Raji (cell line): ENCODE measurements around the gene CAPNS1.

Experiments used
- POLR2A ChIP-seq: IDR thresholded peaks from 2 replicates; pipeline ENCODE4 v1.6.1; 2011; ENCODE audit warnings: low read depth, low read length, control low read depth; ENCODE audit not compliant: insufficient read depth

Gene CAPNS1

DNA sequence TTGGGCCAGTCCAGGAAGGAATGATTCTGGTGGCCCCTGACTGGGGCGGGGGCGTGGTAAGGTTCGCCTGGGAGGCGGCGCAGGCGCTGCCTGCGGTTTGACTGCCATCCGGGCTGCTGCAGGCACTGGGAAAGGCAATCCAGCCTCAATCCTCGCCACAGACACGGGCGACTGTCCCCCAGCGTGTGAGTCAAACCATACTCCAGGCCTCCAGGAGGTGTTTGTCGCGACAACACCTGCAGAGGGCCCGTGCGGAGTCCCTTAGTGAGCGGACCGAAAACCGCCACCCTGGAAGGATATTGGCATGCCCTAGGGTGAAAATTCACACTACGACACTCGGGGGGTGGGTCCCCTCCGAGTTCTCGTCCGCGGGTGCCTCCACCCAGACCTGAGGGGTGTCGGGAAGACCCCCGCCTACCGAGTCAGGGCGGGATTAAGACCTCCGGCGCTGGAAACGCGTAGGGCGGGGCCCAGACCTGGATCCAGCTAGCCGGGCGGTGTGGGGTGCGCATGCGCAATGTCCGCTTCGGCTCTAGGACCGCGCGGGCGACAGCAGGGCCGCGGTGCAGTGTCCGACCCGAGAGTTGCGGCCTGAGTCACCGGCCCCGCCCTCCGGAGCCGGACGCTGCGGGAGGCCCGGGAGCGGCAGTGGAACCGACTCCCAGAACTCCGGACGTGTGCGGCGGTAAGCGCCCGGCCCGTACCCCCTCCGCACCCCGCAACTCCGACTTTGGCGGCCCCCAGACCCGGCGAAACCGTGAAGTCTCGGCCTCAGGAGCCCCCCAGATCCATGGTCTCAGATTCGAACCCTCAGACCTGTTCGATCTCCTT, at the start of gene CAPNS1:
TSS of gene CAPNS1 (plus strand) at position 594 of the 831 bp plus-strand sequence. CDS start 946 bp downstream, outside the sequence.
- peak; percentile 86 for TF ChIP-seq POLR2A

DNA sequence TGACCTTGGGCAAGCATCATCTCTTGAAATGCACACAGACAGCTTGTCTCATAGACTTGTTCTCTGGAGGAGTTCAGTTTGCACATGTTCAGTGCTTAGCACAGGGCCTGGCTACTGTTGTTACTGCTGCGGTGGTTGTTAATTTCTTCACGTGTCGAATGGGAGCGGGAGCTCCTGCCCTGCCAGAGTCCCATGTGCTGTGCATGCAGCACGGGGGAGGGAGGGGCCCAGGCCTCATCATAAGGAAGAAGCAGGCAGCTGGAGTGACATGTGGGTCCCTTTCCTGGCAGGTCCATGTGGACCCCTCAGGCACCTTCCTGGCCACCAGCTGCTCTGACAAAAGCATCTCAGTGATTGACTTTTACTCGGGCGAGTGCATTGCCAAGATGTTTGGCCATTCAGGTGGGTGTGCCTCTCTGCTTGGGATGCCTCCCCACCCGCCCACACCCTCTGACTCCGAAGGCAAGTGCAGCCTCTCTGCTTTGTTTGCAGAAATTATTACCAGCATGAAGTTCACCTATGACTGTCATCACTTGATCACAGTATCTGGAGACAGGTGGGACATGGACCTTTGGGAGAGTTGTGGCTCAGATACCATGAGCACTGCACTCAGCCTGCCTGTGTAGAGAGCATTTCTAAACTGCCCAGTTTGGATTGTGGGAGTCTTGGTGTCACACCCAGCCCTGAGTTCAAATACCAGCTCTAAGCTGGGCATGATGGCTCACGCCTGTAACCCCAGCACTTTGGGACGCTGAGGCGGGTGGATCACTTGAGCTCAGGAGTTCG, 48.8 kb upstream of the CAPNS1 start:
- TF ChIP-seq POLR2A: no peak

GRCh38 chr19:36092566-36092965, 47.3 kb upstream of the CAPNS1 start:
- TF ChIP-seq POLR2A: no peak

GRCh38 chr19:36093146-36093662, 46.7 kb upstream of the CAPNS1 start:
- TF ChIP-seq POLR2A: no peak

DNA sequence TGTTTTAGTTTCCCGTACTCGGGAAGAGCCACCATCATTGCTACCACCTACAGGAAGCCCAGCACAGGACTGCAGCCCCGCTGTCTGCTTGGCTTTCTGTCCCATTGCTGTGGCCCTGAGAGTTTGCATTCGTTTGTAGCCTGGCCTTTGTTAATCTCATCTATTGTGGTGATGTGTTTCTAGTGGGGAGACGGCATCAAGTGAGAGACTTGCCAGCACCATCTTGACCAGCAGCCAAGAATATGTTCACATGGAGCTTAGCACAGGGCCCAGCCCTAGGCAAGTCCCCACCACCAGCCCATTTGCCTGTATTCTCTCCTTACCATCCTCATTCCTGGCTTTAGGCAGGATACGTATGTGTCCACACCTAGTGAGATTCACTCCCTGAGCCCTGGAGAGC, 46.2 kb upstream of the CAPNS1 start:
- TF ChIP-seq POLR2A: no peak

DNA sequence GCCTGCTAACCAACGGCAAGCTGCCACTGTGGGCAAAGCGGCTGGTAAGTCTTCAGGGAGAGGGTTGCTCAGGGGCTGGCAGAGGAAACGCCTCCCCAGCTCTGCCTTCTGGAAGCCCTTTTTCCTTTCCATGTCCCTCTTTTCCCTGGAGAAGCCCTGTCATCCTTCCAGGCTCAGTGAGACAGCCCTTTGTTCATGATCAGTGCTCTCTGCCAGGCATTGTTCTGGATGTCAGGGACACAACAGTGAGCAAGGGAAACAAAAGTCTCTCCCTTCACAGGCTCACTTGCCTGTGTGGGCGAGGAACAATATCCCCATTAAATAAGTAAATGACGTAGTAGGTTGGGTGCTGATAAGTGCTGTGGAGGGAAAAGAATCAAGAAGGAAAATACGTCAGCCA, 42.8 kb upstream of the CAPNS1 start:
- TF ChIP-seq POLR2A: no peak

GRCh38 chr19:36099166-36099785, 40.6 kb upstream of the CAPNS1 start:
- no peak for TF ChIP-seq POLR2A

DNA sequence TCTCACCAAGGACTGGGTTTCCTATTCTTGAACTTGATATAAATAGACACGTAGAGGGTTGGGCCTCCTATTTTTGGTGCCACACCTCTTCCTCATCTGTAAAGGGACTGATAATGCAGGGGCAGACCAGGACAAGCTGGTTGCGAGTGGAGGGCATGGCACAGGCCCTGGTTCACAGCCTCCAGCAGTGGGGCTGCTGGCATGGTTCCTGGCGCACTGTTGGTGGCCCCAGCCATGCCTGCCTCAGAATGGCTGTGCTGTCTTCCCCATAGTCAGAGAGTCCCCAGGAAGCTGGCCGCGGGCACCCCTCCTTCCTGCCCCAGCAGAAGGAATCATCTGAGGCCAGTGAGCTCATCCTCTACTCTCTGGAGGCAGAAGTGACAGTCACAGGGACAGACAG, 39.4 kb upstream of the CAPNS1 start:
- no peak for TF ChIP-seq POLR2A

DNA sequence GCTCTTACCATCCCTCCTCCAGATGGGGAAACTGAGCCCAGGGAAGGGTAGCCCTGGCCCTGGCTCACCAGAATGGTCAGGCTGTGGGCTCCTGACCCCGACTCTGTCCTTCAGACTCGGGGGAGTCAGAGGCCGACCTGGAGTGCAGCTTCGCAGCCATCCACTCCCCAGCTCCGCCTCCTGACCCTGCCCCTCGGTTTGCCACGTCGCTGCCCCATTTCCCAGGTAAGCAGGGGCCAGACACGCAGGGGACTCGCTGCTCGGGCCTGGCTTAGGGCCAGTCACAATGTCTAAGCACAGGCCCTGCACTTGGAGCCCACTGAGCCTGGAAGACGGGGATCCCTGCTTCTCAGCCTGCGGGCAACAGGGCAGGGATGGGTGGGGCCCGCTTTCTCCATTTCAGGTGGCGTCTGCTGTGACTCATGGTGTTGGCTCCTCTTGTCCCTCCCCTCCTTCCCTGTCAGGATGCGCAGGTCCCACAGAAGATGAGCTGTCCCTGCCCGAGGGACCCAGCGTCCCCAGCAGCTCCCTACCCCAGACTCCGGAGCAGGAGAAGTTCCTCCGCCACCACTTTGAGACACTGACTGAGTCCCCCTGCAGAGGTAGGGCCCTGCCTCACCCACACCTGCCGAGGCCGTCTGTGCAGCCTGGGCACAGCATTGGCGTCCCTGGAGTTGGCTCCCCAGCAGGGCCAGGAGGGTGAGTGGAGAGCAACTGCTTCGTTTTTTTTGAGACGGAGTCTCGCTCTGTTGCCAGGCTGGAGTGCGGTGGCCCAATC, 38.1 kb upstream of the CAPNS1 start:
- TF ChIP-seq POLR2A: no peak

DNA sequence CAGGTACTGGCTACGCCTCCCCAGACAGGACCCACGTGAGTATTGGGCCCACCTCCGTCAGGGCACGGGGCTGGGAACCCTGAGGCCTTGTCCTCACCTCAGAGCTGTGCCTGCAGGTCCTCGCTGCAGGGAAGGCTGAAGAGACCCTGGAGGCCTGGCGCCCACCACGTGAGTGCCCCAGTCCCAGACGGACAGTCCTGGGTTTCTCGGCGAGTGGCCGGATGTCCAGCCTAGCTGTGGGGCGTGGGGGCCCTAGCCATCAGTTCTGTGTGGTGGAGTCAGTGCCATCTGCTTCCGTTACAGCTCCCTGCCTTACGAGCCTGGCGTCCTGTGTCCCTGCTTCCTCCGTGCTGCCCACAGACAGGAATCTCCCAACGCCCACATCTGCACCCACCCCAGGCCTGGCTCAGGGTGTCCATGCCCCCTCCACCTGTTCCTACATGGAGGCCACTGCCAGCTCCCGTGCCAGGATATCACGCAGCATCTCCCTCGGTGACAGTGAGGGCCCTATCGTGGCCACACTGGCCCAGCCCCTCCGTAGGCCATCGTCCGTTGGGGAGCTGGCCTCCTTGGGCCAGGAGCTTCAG, 36.7 kb upstream of the CAPNS1 start:
- no peak for TF ChIP-seq POLR2A

GRCh38 chr19:36103842-36104552, 35.9 kb upstream of the CAPNS1 start:
- TF ChIP-seq POLR2A: no peak

DNA sequence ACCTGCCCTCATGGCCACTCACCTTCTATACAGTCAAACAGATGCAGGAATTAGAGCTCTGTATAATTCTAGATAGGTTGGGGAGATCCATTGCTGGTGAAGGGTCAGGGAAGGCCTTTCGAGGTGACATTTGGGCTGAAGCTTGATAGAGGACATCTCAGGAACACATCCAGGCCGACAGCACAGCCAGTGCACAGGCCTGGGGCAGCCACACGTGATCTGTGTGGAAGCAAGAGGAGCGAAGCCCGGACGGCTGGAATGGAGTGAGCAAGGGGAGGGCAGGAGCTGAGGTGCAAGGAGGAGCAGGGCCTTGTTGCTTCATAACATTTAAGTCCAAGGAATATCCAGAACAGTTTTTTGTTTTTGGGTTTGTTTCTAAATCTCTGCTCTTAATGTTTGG, 33.4 kb upstream of the CAPNS1 start:
- no peak for TF ChIP-seq POLR2A

DNA sequence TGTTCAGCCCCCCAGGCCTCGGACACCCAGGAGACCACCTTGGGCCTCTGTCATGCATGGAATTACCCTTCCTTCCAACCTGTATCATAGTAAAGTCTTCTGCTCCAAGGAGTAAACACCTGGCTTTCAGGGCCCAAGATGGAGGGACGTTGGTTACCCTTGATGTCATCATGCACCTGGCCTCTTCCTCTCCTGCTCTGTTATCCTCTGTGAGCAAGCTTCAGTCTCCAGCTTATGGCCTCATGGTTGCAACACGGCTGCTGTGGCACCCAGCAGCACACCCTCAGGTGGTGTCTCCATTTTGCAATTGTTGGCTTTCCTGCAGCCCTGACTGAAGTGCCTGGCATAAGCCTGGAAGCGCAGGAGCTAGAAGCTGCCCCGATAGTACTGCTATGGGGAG, 32.9 kb upstream of the CAPNS1 start:
- no peak for TF ChIP-seq POLR2A

DNA sequence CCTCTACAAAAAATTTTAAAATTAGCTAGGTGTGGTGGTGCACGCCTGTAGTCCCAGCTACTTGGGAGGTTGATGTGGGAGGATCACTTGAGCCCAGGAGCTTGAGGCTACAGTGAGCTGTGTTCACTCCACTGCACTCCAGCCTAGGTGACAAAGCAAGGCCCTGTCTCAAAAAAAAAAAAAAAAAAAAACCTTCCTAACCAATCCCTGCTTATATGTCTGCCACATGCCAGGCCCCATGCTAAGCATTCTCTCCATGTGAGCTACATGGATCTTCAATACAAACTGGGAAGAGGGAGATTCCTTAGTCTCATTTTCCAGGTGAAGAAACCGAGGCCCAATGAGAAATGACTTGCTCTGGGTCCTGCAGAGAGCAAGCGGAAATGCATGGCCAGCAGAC, 31.2 kb upstream of the CAPNS1 start:
- TF ChIP-seq POLR2A: no peak
